Measurements from ENCODE around the gene CD1E. TPM values are rescaled to one million over a fixed set of nuclear protein-coding genes. Genes with fewer than 3 reads are reported as not detected.

CD1E gene
- total RNA-seq, 1 experiment from 2014 or later: not detected

DNA sequence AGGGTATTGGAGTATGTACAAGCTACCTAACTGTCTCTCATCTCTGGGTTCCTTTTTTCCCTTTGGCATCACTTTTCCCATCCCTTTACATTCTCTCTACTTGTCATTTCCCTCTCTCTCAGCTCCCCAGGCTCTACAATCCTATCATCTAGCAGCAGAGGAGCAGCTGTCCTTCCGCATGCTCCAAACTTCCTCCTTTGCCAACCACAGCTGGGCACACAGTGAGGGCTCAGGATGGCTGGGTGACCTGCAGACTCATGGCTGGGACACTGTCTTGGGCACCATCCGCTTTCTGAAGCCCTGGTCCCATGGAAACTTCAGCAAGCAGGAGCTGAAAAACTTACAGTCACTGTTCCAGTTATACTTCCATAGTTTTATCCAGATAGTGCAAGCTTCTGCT, 561 bp downstream of the CD1E start:
- H3K27ac Mint-ChIP-seq: no peak overlapping the region
- DNase-seq (ENCODE audit: low spot score): no peak
- POLR2A ChIA-PET: interaction anchor here (0.8 kb wide), 1 partner anchor 296 kb away, joined by 3 read pairs; no protein-coding TSS in a partner anchor
- H3K36me3 Mint-ChIP-seq: no peaks in the 10 kb centered on the region
- TF ChIP-seq SP1 (CRISPR knock-in tag; conservative IDR thresholded peaks at IDR 0.05) (no peak), ZNF396 (CRISPR knock-in tag; IDR thresholded peaks at IDR 0.05; ENCODE audit: borderline replicate concordance) (no peak), FOXJ3 (CRISPR knock-in tag; IDR thresholded peaks at IDR 0.05; ENCODE audit: borderline replicate concordance) (no peak), FOXK1 (CRISPR knock-in tag; IDR thresholded peaks at IDR 0.05) (no peak), TEAD1 (CRISPR knock-in tag; IDR thresholded peaks at IDR 0.05) (no peak), GTF2I (CRISPR knock-in tag; conservative IDR thresholded peaks at IDR 0.05) (no peak), OVOL2 (CRISPR knock-in tag; IDR thresholded peaks at IDR 0.05; ENCODE audit: borderline replicate concordance) (no peak)
- TF ChIP-seq, protein P1, sequence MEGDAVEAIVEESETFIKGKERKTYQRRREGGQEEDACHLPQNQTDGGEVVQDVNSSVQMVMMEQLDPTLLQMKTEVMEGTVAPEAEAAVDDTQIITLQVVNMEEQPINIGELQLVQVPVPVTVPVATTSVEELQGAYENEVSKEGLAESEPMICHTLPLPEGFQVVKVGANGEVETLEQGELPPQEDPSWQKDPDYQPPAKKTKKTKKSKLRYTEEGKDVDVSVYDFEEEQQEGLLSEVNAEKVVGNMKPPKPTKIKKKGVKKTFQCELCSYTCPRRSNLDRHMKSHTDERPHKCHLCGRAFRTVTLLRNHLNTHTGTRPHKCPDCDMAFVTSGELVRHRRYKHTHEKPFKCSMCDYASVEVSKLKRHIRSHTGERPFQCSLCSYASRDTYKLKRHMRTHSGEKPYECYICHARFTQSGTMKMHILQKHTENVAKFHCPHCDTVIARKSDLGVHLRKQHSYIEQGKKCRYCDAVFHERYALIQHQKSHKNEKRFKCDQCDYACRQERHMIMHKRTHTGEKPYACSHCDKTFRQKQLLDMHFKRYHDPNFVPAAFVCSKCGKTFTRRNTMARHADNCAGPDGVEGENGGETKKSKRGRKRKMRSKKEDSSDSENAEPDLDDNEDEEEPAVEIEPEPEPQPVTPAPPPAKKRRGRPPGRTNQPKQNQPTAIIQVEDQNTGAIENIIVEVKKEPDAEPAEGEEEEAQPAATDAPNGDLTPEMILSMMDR (IDR thresholded peaks at IDR 0.05): no peak
- TF ChIP-seq, protein P2, sequence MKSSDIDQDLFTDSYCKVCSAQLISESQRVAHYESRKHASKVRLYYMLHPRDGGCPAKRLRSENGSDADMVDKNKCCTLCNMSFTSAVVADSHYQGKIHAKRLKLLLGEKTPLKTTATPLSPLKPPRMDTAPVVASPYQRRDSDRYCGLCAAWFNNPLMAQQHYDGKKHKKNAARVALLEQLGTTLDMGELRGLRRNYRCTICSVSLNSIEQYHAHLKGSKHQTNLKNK (CRISPR knock-in tag; IDR thresholded peaks at IDR 0.05): no peak
- TF ChIP-seq, protein P3, sequence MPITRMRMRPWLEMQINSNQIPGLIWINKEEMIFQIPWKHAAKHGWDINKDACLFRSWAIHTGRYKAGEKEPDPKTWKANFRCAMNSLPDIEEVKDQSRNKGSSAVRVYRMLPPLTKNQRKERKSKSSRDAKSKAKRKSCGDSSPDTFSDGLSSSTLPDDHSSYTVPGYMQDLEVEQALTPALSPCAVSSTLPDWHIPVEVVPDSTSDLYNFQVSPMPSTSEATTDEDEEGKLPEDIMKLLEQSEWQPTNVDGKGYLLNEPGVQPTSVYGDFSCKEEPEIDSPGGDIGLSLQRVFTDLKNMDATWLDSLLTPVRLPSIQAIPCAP (CRISPR knock-in tag; IDR thresholded peaks at IDR 0.05): no peak
- TF ChIP-seq, protein P4, sequence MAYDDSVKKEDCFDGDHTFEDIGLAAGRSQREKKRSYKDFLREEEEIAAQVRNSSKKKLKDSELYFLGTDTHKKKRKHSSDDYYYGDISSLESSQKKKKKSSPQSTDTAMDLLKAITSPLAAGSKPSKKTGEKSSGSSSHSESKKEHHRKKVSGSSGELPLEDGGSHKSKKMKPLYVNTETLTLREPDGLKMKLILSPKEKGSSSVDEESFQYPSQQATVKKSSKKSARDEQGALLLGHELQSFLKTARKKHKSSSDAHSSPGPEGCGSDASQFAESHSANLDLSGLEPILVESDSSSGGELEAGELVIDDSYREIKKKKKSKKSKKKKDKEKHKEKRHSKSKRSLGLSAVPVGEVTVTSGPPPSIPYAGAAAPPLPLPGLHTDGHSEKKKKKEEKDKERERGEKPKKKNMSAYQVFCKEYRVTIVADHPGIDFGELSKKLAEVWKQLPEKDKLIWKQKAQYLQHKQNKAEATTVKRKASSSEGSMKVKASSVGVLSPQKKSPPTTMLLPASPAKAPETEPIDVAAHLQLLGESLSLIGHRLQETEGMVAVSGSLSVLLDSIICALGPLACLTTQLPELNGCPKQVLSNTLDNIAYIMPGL (CRISPR knock-in tag; IDR thresholded peaks at IDR 0.05): no peak
- no peak overlapping the region for H3K4me3 Mint-ChIP-seq
- no peaks in the 10 kb centered on the region for H3K9me3 Mint-ChIP-seq
- peaks cover 13% of the 10 kb centered on the region for H3K4me1 Mint-ChIP-seq
- CTCF ChIA-PET: interaction anchor here (0.6 to 1.6 kb wide), 5 partner anchors 60 to 1267 kb away, joined by 3 to 7 read pairs (median 3); no protein-coding TSS in a partner anchor
- ATAC-seq: no peak
- no peaks in the 10 kb centered on the region for H3K27me3 Mint-ChIP-seq (ENCODE audit: low read depth)

DNA sequence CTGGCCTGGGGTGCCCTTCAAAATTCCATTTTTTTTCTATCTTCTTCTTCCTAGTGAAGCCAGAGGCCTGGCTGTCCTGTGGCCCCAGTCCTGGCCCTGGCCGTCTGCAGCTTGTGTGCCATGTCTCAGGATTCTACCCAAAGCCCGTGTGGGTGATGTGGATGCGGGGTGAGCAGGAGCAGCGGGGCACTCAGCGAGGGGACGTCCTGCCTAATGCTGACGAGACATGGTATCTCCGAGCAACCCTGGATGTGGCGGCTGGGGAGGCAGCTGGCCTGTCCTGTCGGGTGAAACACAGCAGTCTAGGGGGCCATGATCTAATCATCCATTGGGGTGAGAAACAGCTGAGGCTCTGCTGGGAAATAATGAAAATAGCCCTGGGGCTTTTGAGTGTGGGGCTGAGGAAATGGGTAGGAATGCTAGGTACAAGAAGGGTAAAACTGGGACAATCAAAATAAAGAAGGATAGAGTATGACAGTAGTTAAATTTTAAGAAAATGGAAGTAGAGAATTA, 2.1 kb downstream of the CD1E start:
- Mint-ChIP-seq H3K9me3 (no peaks in the 10 kb centered on the region), H3K27me3 (ENCODE audit: low read depth) (no peaks in the 10 kb centered on the region), H3K36me3 (no peaks in the 10 kb centered on the region), H3K4me3 (no peak overlapping the region), H3K27ac (no peak overlapping the region), H3K4me1 (peaks cover 13% of the 10 kb centered on the region)
- ChIA-PET CTCF (no interaction called here), POLR2A (no interaction called here)
- DNase-seq (ENCODE audit: low spot score) (no peak), ATAC-seq (no peak)
- TF ChIP-seq ZNF317 (CRISPR knock-in tag; IDR thresholded peaks at IDR 0.05; ENCODE audit: borderline replicate concordance, low read depth): no peak
- TF ChIP-seq, protein P5, sequence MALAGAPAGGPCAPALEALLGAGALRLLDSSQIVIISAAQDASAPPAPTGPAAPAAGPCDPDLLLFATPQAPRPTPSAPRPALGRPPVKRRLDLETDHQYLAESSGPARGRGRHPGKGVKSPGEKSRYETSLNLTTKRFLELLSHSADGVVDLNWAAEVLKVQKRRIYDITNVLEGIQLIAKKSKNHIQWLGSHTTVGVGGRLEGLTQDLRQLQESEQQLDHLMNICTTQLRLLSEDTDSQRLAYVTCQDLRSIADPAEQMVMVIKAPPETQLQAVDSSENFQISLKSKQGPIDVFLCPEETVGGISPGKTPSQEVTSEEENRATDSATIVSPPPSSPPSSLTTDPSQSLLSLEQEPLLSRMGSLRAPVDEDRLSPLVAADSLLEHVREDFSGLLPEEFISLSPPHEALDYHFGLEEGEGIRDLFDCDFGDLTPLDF (CRISPR knock-in tag; IDR thresholded peaks at IDR 0.05): no peak
- TF ChIP-seq GRHL2 (CRISPR knock-in tag; IDR thresholded peaks at IDR 0.05; ENCODE audit: insufficient replicate concordance, severe bottlenecking): no peak
- TF ChIP-seq, protein P6, sequence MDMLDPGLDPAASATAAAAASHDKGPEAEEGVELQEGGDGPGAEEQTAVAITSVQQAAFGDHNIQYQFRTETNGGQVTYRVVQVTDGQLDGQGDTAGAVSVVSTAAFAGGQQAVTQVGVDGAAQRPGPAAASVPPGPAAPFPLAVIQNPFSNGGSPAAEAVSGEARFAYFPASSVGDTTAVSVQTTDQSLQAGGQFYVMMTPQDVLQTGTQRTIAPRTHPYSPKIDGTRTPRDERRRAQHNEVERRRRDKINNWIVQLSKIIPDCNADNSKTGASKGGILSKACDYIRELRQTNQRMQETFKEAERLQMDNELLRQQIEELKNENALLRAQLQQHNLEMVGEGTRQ (CRISPR knock-in tag; IDR thresholded peaks at IDR 0.05): no peak
- TF ChIP-seq NR1H2 (CRISPR knock-in tag; IDR thresholded peaks at IDR 0.05): no peak
- no peak for TF ChIP-seq ZNF263 (CRISPR knock-in tag; IDR thresholded peaks at IDR 0.05; ENCODE audit: low read depth)
- TF ChIP-seq ZNF121 (CRISPR knock-in tag; IDR thresholded peaks at IDR 0.05): no peak
- no peak for TF ChIP-seq ELF4 (CRISPR knock-in tag; IDR thresholded peaks at IDR 0.05; ENCODE audit: low read depth)
- TF ChIP-seq CREM (CRISPR knock-in tag; IDR thresholded peaks at IDR 0.05): no peak
- no peak for TF ChIP-seq HMGA2 (CRISPR knock-in tag; IDR thresholded peaks at IDR 0.05)
- no peak for TF ChIP-seq SOX15 (CRISPR knock-in tag; IDR thresholded peaks at IDR 0.05)
- TF ChIP-seq, protein P7, sequence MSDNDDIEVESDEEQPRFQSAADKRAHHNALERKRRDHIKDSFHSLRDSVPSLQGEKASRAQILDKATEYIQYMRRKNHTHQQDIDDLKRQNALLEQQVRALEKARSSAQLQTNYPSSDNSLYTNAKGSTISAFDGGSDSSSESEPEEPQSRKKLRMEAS (CRISPR knock-in tag; IDR thresholded peaks at IDR 0.05): no peak
- no peak for TF ChIP-seq NR2C2 (CRISPR knock-in tag; IDR thresholded peaks at IDR 0.05)
- TF ChIP-seq ZNF671 (CRISPR knock-in tag; IDR thresholded peaks at IDR 0.05): no peak
- no peak for TF ChIP-seq RORB (CRISPR knock-in tag; IDR thresholded peaks at IDR 0.05)
- TF ChIP-seq, protein P3 (CRISPR knock-in tag; IDR thresholded peaks at IDR 0.05): no peak
